Prostate gland (tissue), 2 donors: Measurements from ENCODE around the gene COL25A1. TPM values are rescaled to one million over a fixed set of nuclear protein-coding genes. Genes with fewer than 3 reads are reported as not detected.

Source experiments
- DNase-seq: peaks from one replicate; pipeline ENCODE4 v3.0.0-alpha.2; 2019; ENCODE audit warnings: low spot score
- H3K27ac ChIP-seq, 2 donors: fragments of 200-600 bp; sonication (generic); 2 replicates each; pipeline ENCODE4 v1.5.1; 2017 to 2019
- H3K27me3 ChIP-seq: fragments of 200-600 bp; sonication (generic); replicated peaks from 2 replicates; pipeline ENCODE4 v1.5.1; 2019; ENCODE audit not compliant: insufficient read depth
- H3K36me3 ChIP-seq, 2 donors: fragments of 200-600 bp; sonication (generic); 1 replicate in 1 of 2; 2 replicates in 1 of 2; pipeline versions ENCODE4 v1.5.1 to v1.8.1; 2017 to 2019
- H3K4me1 ChIP-seq: fragments of 200-600 bp; sonication (generic); replicated peaks from 2 replicates; pipeline ENCODE4 v1.5.1; 2019
- H3K4me3 ChIP-seq, 2 donors: fragments of 200-600 bp; sonication (generic); 2 replicates each; pipeline ENCODE4 v1.5.1; 2017 to 2019
- H3K9me3 ChIP-seq: fragments of 200-600 bp; sonication (generic); 2 replicates; pipeline ENCODE4 v1.5.1; 2017
- CTCF ChIP-seq, 4 experiments: fragments of 200-600 bp in 2 of 4; fragments of 450-650 bp in 2 of 4; sonication (generic) in 2 of 4; IDR thresholded peaks; 1 replicate in 3 of 4; 2 replicates in 1 of 4; pipeline ENCODE4 v1.5.1; 2016 to 2019; ENCODE audit warnings: antibody characterized with exemption in 4 of 4, mild to moderate bottlenecking in 2 of 4, moderate library complexity in 2 of 4
- POLR2A ChIP-seq: fragments of 450-650 bp; IDR thresholded peaks from one replicate; pipeline ENCODE4 v1.6.1; 2016; ENCODE audit warnings: antibody characterized with exemption, mild to moderate bottlenecking
- POLR2AphosphoS5 ChIP-seq: sonication (generic); formaldehyde crosslinking; IDR thresholded peaks from one replicate; pipeline ENCODE4 v1.6.1; 2017; ENCODE audit warnings: antibody characterized with exemption
- WGBS: methylation state at CpG from one replicate; pipeline ENCODE4 v1.1.5; 2018; 5-methylcytosine and 5-hydroxymethylcytosine counted together
- intact Hi-C: fragments of 100-400 bp; cut with DNase I; formaldehyde crosslinking; loops from one replicate; pipeline ENCODE4 v1.14.2; 2022
- total RNA-seq, 2 donors: library from RNA; depleted of rRNA; stranded (reverse); fragments of >200 nt; gene quantifications; one replicate each; pipeline ENCODE4 v1.1.0, GENCODE V29; 2016

The COL25A1 gene
- total RNA-seq, 2 donors from 2014 or later = 0.73 to 2.8 TPM

- WGBS = 48% methylated on average over 6 of the region's 6 CpGs
- TF ChIP-seq POLR2AphosphoS5 (no peak), CTCF (IDR thresholded peaks at IDR 0.05) (no peak), POLR2A (no peak)
- H3K4me1 ChIP-seq = no peaks in the 10 kb centered on the region
- no peaks in the 10 kb centered on the region for H3K9me3 ChIP-seq
- no peak for DNase-seq
- intact Hi-C loops = no loop called here
- no peaks in the 10 kb centered on the region for H3K36me3 ChIP-seq
- no peaks in the 10 kb centered on the region for H3K27me3 ChIP-seq
- H3K4me3 ChIP-seq = no peak overlapping the region
- H3K27ac ChIP-seq = no peak overlapping the region
Observed at GRCh38 chr4:108982402-108983185, 319.9 kb downstream of the COL25A1 start.

- H3K27ac ChIP-seq = no peak overlapping the region
- 91% methylated on average over 10 of the region's 10 CpGs for WGBS
- TF ChIP-seq CTCF (IDR thresholded peaks at IDR 0.05) (no peak), POLR2A (no peak), POLR2AphosphoS5 (no peak)
- no peaks in the 10 kb centered on the region for H3K4me1 ChIP-seq
- H3K36me3 ChIP-seq = no peaks in the 10 kb centered on the region
- DNase-seq = no peak
- H3K4me3 ChIP-seq = no peak overlapping the region
- H3K9me3 ChIP-seq = no peaks in the 10 kb centered on the region
- intact Hi-C loops = no loop called here
- H3K27me3 ChIP-seq = no peaks in the 10 kb centered on the region
Observed at GRCh38 chr4:108980455-108981239, 321.8 kb downstream of the COL25A1 start.

- Histone ChIP-seq H3K36me3 (no peaks in the 10 kb centered on the region), H3K9me3 (no peaks in the 10 kb centered on the region), H3K27me3 (no peaks in the 10 kb centered on the region), H3K4me1 (no peaks in the 10 kb centered on the region), H3K27ac (no peak overlapping the region), H3K4me3 (no peak overlapping the region)
- 90% methylated on average over 6 of the region's 6 CpGs for WGBS
- no peak for DNase-seq
- no peak for TF ChIP-seq POLR2A
- TF ChIP-seq CTCF (IDR thresholded peaks at IDR 0.05) = no peak
- TF ChIP-seq POLR2AphosphoS5 = no peak
- intact Hi-C loops = no loop called here
Observed at GRCh38 chr4:108979759-108980158, 322.7 kb downstream of the COL25A1 start.

- no peak for DNase-seq
- Histone ChIP-seq H3K4me1 (no peaks in the 10 kb centered on the region), H3K27ac (no peak overlapping the region), H3K36me3 (no peaks in the 10 kb centered on the region), H3K27me3 (no peaks in the 10 kb centered on the region), H3K4me3 (no peak overlapping the region), H3K9me3 (no peaks in the 10 kb centered on the region)
- WGBS = 90% methylated on average over 9 of the region's 9 CpGs
- TF ChIP-seq CTCF (IDR thresholded peaks at IDR 0.05) = no peak
- no peak for TF ChIP-seq POLR2AphosphoS5
- TF ChIP-seq POLR2A = no peak
- intact Hi-C loops = no loop called here
Observed at GRCh38 chr4:108978066-108978465, 324.4 kb downstream of the COL25A1 start.
